Epithelial cell of esophagus (primary cell): ENCODE measurements around the gene PSMB2.
A peak's percentile ranks its signal among the peaks of the same experiment; 100 is the strongest.

ENCODE experiments used
- DNase-seq: peaks from one replicate; pipeline ENCODE4 v3.0.0; 2010; ENCODE audit warnings: low read depth
- H3K4me3 ChIP-seq: 2 replicates; pipeline ENCODE4 v1.5.1; 2011; ENCODE audit warnings: mild to moderate bottlenecking, low read length, control low read depth
- CTCF ChIP-seq: IDR thresholded peaks from 2 replicates; pipeline ENCODE4 v1.5.1; 2011; ENCODE audit warnings: low read depth, mild to moderate bottlenecking, low read length, control low read depth, inconsistent platforms; ENCODE audit not compliant: insufficient read depth; ENCODE audit errors: missing control alignments

The PSMB2 gene

GRCh38 chr1:35561297-35561971, 79.9 kb downstream of the PSMB2 start:
- H3K4me3 ChIP-seq = peak overlapping the region; percentile 23
- no peak for DNase-seq
- no peak for TF ChIP-seq CTCF

- H3K4me3 ChIP-seq = peak overlapping the region; percentile 23
- DNase-seq = no peak
- no peak for TF ChIP-seq CTCF
These were observed 80.8 kb downstream of the PSMB2 start for GRCh38 chr1:35560256-35561225.

- no peak for TF ChIP-seq CTCF
- H3K4me3 ChIP-seq = peak overlapping the region; percentile 92
- no peak for DNase-seq
These were observed 81.9 kb downstream of the PSMB2 start for GRCh38 chr1:35559317-35559944.

GRCh38 chr1:35558374-35559316, 82.7 kb downstream of the PSMB2 start:
- DNase-seq = no peak
- TF ChIP-seq CTCF = no peak

GRCh38 chr1:35557611-35558373, 83.5 kb downstream of the PSMB2 start, which contains the start of gene NCDN:
TSS of gene NCDN (plus strand) at chr1:35557799. CDS start at chr1:35558191, 392 bp downstream.
- peak; percentile 99 for DNase-seq
- TF ChIP-seq CTCF = no peak
- H3K4me3 ChIP-seq = peak within 1 kb of the TSS; percentile 92

More at GRCh38 chr1:35558374-35559316, 82.7 kb downstream of the PSMB2 start:
- H3K4me3 ChIP-seq = peak overlapping the region; percentile 92
